Islet of Langerhans (tissue), 1 donor: ENCODE measurements around the gene LGI4.

Experiments
- FAIRE-seq: peaks from one replicate; lab custom pipeline; 2011; peaks lifted over from hg19 to GRCh38; lab: Jason Lieb, UNC

Gene LGI4

GRCh38 chr19:35085947-35086346, 48.9 kb downstream of the LGI4 start:
- no peak for FAIRE-seq

DNA sequence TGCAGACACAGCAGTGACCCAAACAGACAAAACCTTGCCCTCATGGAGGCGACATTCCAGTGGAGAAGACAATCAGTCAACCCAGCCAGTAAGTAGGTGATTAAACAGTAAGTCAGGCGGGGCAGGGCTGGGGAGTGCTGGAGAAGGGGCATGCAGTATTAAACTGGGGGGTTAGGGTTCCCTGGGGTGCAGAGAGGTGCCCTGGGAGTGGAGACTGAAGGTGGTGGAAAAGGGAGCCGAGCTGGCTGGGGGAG, 50.4 kb downstream of the LGI4 start:
- no peak for FAIRE-seq

DNA sequence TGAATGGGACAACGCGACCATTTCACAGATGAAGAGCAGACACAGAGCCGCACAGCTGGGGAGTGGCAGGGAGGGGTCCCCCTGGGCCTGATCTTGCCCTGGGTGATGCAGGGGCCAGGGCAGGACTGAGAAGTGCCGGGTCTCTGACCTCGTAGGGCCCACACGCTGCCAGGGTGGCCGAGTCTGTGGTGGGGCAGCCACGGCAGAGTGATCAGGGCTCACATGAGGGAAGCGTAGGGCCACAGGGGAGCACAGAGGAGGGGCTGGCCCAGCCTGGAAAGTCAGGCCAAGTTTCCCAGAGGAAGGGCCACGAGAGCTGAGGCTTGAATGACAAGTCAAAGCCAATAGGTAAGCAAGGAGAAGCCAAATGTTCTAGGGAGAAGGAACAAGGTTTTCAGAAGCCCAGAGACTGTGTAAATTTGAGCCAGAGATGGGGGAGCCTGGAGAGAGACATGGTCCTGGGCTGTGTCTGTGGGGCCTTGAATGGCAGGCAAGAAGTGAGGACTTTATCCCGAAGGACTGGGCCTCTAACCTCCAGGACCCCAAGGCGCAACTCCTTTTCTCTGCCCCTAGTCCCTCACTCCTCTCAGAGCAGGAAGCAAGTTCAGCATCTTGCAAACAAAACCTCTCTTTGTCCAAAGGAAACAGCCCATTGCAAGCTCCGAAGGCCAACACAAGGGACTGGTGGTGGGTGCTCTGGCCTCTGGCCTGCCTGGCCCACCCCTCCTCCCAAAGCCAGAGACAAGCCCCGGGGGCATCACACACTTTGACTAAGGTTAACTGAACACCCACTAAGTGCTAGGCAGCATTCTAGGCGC, 51.0 kb downstream of the LGI4 start:
- no peak for FAIRE-seq

DNA sequence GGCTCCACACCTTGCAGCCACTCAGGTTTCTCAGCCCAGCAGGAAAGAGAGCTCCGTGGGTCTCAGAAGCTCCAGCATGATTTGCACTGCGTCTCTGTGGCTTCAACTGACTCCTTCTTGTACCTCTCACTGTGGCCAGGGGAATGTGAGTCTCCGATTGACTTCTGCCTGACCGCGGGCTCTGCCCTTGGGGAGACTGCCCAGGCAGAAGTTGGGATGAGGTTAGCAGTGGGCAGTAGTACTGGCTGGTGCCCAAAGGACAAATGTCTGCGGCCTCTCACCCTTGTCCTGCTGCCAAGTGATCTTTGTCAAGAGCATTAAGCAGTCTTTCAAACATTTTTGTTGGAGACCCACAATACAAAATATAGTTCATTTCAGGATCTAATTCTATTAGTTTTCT, 53.7 kb downstream of the LGI4 start:
- FAIRE-seq = no peak

DNA sequence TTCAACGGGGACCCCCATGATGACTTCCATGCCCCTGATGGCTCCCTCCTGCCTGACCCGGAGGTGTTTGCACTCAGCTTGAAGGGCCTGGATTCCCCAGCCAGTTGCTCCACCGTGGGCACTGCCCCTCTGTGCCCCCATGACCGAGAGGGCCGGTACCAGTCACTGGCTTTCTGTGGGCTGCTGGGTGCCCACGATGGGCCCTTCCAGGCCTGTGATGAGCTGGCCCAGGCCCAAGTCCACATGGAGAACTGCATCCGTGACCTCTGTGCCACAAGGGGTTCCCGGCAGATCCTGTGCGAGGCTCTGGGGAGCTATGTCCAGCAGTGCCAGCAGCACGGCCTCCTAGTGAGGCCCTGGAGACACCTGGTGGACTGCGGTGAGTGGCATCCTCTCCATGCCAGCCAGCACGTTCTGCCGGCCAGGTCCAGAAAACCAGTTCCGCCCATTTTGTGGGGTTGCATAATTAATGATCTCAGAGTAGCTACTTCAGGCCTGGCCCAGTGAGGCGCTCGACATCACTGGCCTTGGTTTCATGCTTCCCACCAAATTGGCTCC, 54.2 kb downstream of the LGI4 start:
- FAIRE-seq = no peak

- FAIRE-seq = no peak
Observed at GRCh38 chr19:35079826-35080225, 55.0 kb downstream of the LGI4 start.

GRCh38 chr19:35077411-35078223, 57.2 kb downstream of the LGI4 start:
- no peak for FAIRE-seq

DNA sequence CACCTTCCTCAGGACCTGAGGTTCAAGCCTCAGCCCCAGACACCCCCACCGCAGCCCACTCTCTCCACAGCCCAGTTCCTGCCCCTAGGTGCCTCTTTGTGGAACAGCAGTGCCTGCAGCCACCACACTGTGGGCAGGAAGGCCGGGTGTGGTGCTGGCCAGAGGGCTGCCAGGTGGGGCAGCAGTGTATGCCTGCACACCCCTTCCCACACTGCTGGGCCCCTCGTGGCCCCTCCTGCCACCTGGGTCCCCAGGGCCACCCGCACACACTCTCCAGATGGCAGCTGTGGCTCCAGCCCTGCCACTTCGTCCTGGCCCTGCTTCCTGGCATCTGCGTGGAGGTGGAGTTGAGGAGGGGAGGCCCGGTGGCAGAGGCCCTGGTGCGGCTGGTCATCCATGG, 58.2 kb downstream of the LGI4 start:
- FAIRE-seq = no peak

DNA sequence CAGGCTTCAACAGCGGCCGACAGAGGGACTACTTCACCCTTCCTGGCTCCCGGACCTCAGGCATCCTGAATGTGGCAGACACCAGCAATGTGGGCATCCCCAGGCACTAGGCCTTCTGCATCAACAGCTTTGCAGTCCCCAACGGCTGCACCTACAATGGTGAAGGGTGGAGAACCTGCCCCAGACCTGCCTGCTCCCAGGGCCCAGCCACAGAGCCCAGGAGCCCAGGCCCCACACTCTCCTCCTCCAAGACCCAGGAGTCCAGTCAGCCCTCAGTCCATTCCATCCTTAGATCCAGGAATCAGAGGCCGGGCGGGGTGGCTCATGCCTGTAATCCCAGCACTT, 58.9 kb downstream of the LGI4 start:
- no peak for FAIRE-seq

- FAIRE-seq = no peak
Observed at GRCh38 chr19:35075202-35076025, 59.4 kb downstream of the LGI4 start.
